PFSK-1 (cell line): ENCODE measurements around the gene C2orf80.

ENCODE experiments used
- FOXP2 ChIP-seq: optimal IDR thresholded peaks from 2 replicates; pipeline ENCODE3; 2011; ENCODE audit warnings: borderline replicate concordance, control low read depth, inconsistent platforms; ENCODE audit not compliant: insufficient read depth; ENCODE audit errors: extremely low read length, extremely low read depth
- POLR2AphosphoS5 ChIP-seq: IDR thresholded peaks from 2 replicates; pipeline ENCODE4 v1.6.1; 2012; ENCODE audit warnings: low read depth, mild to moderate bottlenecking, control low read depth, low read length, moderate library complexity
- REST ChIP-seq, 2 experiments: IDR thresholded peaks; 2 replicates each; pipeline versions ENCODE4 v1.6.1 to v1.8.0; 2011 to 2012; ENCODE audit warnings: low read depth in 2 of 2, low read length in 2 of 2, control low read depth in 1 of 2, inconsistent platforms in 1 of 2, mild to moderate bottlenecking in 1 of 2, moderate library complexity in 1 of 2; ENCODE audit not compliant: insufficient read depth in 1 of 2
- SIN3A ChIP-seq: IDR thresholded peaks from 2 replicates; pipeline ENCODE4 v1.6.1; 2012; ENCODE audit warnings: mild to moderate bottlenecking, low read length, moderate library complexity, borderline replicate concordance; ENCODE audit not compliant: insufficient read depth
- TAF1 ChIP-seq: IDR thresholded peaks from 2 replicates; pipeline ENCODE4 v1.6.1; 2012; ENCODE audit warnings: low read length, control low read depth, borderline replicate concordance; ENCODE audit not compliant: insufficient read depth

- TF ChIP-seq REST (IDR thresholded peaks at IDR 0.05; ENCODE audit: insufficient read depth in 1 of 2, low read depth in 2 of 2, low read length in 2 of 2): no peak
- TF ChIP-seq POLR2AphosphoS5: no peak
- no peak for TF ChIP-seq SIN3A
- TF ChIP-seq TAF1: no peak
- no peak for TF ChIP-seq FOXP2
Measured at GRCh38 chr2:208235860-208236259, 46.0 kb upstream of the C2orf80 start.
